GM21723 (cell line): ENCODE results near the gene SLC25A33.
"Not testable (repeated sequence)": the region's sequence is repeated elsewhere in the genome, so short reads cannot be mapped to it uniquely, and the experiment has no call there.

ENCODE experiments used
- ATAC-seq: cut with Tn5 transposase; IDR thresholded peaks from one replicate; pipeline ENCODE4 v1.9.1; 2021; ENCODE audit warnings: mild to moderate bottlenecking, moderate library complexity; ENCODE audit not compliant: unreplicated experiment

SLC25A33 gene, protein sequence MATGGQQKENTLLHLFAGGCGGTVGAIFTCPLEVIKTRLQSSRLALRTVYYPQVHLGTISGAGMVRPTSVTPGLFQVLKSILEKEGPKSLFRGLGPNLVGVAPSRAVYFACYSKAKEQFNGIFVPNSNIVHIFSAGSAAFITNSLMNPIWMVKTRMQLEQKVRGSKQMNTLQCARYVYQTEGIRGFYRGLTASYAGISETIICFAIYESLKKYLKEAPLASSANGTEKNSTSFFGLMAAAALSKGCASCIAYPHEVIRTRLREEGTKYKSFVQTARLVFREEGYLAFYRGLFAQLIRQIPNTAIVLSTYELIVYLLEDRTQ

DNA sequence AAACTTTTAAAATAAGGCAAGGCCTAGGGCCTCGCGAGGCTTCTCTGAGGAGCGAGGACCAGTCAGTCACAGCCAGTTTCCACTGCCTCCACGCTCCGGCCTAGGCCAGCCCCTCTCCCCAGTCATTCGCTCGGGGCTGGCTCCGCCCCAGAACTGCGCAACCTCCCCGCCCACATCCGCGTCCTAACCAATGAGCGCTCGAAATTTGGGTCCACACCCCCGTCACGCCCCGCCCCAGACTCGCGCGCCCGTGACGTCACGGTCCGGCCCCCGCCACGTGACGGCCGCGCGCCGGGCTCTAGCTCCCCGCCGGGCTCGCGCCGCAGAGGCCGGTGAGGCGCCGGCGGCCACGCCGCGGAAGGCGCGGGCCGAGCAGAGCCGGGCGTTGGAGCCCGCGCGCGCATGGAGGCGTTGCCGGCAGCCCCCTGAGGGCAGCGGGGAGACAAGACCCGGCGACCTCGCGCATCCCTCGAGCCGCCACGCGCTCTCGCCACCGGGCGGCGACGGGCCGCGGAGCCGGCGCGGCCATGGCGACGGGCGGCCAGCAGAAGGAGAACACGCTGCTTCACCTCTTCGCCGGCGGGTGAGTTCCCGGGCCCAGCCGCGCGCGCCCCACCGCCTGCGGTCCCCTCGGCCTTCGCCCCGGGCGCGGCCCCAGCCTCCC lies at the start of gene SLC25A33:
Gene SLC25A33, plus strand, starts transcription at position 301 of the 664 bp plus-strand sequence. Its CDS starts 227 bp downstream, at position 528.
- peak; percentile 92 for ATAC-seq

DNA sequence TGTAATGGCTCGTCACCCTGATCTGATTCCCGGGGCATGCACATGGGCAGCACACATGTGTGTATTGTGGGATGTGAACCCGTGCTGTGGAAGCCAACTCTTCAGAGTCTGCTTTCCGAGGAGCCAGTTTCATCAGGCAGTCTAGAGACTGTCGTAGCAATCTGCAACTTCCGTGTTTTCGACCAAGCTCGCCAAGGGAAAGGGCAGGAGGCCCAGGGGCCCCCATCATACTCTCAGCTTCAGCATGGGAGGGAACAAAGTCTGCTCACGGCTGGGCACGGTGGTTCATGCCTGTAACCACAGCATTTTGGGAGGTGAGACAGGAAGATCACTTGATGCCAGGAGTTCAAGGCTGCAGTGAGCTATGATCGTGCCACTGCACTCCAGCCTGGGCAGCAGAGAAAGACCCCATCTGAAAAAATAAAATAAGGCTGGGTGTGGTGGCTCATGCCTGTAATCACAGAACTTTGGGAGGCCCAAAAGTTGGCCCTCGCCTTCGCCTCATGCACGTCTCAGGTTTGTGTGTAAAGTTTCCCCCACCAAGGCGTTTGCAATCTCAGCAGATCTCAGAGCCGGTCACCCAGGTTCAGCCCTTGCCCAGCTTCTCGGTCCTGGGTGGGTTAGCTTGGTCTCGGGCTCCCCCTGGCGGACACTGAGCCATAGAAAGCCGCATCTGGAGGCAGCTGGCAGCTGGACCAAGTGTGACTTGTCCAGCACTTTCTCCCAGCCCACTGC lies 48.5 kb upstream of the SLC25A33 start:
- no peak for ATAC-seq

DNA sequence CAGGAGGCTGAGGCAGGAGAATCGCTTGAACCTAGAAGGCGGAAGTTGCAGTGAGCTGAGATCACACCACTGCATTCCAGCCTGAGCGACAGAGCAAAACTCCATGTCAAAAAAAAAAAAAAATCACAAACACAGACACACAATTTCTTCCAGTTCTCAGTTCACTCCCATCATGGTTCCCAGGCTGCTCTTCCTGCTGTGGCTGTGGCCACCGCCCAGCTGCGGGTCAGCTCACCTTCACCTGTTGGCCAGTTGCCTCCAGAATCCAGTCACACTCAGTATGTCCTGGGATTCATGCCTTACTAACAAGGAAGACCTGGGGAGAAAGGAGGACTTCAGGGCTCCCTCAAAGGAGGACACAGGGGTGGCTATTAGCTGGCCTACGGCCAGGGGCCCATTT lies 45.9 kb upstream of the SLC25A33 start:
- no peak for ATAC-seq

DNA sequence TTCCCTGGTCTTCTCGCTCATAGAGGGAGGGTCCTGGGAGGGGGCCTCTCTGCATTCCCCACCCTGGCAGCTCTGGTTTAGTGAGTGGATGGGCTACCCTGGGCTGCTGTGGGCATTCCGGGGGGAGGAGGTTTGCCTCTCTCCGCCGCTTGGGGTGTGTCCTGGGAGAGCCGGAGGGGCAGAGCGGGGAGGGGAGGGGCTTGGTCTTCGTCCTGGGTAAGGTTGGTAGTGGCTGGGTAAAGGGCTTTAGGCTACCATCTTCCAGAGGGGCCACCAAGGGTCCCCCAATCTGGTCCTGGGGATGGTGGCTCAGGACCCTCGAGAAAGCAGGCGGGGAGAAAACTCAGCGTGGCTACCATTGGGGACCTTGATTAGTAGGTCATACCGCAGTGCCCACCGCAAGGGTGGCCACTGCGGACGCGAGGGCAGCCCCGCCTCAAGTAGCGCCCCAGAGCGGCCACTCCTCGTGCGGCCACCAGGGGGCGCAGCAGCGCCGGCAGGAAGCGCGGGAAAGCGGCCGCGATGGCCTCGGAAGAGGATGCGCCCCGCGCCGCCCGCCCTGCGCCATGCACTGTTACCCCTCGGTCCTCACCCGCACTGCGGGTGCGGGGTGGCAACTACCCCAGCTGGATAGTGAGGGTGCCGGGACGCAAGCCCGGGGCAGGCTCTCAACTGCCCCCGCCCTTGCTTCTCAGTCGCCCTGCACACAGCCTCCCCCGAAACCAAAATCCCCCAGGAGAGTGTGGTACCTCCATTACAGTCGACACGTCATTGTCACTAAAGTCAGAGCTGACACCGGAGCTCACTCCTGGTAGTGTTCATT lies 44.1 kb upstream of the SLC25A33 start:
- ATAC-seq = no peak

DNA sequence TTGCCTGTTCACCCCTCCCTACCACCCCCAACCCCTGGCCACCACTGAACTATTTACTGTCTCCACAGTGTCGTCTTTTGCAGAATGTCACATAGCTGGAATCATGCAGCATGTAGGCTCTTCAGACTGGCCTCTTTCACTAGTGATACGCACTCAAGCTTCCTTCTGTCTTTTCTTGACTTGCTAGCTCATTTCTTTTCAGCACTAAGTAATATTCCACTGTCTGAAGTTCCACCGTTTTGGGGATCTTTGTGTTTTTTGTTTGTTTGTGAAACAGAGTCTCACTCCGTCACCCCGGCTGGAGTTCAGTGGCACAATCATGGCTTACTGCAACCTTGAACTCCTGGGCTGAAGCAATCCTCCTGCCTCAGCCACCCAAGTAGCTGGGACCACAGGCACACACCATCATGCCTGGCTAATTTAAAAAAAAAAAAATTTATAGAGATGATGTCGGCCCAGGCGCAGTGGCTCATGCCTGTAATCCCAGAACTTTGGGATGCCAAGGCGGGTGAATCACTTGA lies 43.4 kb upstream of the SLC25A33 start:
- ATAC-seq = no peak

DNA sequence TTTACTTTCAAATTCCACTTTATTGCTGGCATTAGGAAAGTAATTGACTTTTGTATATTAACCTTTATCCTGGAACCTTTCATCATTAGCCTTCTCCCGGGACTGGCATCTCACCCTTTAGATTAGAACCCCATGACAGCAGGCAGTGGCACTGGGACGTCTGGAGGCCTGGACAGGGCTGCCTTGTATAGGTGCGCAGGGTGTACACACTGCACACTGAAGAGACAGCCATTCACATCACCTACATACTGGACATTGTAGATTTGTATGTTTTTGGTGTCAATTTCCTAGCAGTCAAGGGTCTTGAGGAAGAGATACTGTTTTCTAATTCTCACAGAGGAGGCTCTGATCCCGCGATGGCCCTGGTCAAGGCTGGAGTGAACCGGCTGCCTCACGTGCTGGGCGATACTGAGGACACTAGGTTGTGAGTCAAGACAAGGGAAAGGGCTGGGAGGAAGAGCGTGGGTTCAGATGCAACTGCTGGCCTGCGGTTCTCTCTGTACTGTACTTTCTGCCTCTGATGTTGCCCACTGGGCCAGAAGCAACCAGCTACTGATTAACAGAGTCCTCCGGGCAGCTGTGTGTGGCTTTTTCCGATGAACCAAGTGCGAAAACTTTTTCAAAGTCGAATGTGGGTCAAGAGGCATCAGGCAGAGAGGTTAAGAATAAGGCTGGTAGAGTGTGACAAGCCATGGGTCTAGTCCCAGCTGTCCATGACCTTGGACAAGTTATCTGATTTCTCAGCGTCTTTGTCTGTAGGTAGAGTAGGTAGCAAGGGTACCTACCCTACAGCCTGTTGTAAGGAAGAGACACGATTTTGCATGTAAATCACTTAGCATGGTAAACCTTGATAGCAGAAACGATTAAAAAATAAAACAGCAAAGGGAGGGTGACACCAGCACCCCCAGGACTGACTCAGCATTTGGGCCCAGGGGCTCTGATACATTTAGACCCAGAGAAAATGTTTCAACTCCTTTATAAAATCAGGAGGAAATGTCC lies 38.2 kb upstream of the SLC25A33 start:
- no peak for ATAC-seq

DNA sequence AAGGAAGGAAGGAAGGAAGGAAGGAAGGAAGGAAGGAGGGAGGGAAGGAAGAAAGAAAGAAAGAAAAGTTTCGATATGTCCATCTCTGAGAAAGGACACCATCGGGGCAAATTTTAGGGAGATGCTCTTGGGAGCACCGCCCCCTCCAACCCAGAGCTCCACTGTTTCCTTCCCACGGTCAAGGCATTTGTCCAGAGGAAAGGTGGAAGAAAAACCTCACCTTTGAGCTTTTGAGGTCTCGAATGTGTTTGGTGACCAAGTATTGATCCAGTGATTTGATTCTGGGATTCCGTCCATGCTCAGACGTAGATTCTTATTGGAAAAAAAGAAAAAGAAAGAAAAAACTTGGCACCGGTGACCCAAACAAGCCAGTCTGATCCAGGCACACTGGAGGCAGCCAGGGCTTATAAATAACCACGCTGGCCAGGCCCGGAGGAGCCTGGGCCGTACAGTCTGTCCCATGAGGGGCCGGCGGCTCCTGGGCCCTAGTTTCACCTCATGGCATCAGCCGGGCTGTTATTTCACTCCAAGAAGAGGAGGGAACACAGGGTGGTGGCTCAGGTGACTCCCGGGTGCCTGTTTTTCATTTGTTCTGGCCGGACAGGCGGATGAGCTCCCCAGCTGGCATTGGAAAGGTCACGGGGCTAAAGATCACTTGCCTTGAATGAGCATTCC lies 36.1 kb upstream of the SLC25A33 start:
- no peak for ATAC-seq

DNA sequence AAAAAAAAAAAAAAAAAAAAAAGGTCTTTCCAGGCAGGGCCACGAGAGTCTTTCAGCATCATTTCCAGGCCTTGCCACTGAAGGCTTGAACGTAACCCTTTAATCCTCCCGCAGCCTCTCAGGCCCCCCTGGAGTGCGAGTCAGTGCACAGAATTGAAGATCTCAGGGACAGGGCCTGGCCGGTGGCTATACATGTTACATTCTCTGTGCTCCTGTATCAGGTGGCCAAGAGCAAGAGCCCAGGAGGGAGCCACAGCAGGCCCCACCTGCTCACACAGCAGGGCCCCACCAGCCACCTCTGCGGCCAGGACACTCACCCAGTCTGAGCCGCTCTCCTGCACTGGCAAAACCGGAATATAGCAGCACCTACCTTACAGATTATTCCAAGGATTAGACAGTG lies 34.1 kb upstream of the SLC25A33 start:
- no peak for ATAC-seq

DNA sequence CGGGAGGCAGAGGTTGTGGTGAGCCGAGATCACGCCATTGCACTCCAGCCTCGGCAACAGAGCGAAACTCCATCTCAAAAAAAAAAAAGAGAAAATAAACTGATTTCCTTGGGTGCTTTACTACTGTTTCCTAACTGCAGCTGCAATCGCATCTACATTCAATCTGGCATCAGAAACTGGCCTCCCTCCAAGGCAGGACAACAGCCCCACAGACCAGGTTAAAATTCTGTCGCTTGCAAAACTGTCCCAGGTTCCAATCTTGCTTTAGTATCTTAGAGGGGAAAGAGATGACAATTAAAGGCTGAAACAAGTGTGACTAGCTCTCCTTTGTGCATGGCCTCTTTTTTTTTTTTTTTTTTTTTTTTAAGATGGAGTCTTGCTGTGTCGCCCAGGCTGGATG lies 32.4 kb upstream of the SLC25A33 start:
- no peak for ATAC-seq

DNA sequence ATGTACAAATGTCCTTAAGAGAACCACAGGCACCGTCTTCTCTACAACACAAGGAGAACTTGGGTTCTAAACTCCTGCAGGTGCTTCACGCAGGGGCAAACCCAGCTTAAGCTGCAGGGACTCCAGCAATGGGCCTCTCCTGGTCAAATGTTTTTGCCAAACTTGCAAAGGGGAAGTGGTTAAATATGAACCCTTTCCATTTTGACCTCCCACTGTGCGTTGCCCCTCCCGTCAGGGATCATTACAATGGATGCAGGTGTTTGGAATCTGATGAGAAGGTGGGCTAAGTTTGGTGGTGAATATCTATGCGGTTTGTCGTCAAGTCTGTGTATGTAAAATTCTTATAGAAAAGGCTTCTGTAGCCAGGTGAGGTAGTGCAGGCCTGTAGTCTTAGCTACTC lies 29.1 kb upstream of the SLC25A33 start:
- ATAC-seq = no peak

DNA sequence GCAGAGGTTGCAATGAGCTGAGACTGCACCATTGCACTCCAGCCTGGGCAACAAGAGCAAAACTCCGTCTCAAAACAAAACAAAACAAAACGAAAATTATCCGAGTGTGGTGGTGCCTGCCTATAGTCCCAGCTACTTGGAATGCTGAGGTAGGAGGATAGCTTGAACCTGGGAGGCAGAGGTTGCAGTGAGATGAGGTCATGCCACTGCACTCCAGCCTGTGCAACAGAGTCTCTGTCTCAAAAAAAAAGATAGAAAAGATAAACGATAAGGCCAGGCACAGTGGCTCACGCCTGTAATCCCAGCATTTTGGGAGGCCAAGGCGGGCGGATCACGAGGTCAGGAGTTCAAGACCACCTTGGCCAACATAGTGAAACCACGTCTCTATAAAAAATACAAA lies 23.7 kb upstream of the SLC25A33 start:
- ATAC-seq = not testable (repeated sequence)

DNA sequence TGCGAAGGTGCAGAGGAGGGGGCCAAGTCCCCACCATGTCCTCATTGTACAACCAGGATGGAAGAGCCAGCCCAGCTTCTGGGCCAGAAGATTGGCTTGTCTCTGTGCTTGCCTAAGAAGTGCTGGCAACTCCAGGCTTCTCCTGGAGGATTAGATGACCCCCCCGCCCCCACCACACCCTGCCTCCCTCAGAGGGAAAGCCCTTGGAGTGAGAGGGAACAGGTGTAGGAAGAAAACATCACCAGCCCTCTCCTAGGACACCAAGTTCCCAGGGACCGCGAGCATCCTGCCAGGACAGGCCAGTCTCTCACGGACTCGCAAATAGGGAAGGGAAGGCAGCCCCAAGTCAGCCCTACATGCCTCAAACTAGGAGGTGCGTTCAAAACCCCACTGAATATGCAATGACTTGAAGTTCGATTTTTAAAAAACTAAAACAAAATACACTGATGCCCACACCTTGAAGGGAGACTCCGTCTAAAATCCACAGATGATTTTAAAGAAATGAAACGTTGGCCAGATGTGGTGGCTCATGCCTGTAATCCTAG lies 20.7 kb upstream of the SLC25A33 start:
- no peak for ATAC-seq

DNA sequence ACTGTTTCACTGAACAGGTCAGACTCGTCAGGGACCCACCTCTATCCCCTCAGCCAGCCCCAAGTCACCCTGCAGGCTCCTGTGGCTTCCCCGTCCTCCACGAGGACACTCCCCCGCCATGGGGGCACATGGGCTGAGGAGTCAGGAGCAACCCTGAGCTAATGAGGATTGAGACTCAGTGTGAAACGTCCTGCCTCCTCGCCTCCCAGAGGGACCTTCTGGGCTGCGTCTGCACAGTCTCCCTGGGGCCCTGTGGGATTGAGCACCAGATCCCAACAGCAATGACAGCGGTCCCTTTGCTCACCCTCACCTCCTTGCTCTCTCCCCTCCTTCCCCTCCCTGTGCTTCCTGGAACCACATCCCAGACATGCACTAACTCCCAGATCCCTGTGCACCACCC lies 18.9 kb upstream of the SLC25A33 start:
- ATAC-seq = no peak

DNA sequence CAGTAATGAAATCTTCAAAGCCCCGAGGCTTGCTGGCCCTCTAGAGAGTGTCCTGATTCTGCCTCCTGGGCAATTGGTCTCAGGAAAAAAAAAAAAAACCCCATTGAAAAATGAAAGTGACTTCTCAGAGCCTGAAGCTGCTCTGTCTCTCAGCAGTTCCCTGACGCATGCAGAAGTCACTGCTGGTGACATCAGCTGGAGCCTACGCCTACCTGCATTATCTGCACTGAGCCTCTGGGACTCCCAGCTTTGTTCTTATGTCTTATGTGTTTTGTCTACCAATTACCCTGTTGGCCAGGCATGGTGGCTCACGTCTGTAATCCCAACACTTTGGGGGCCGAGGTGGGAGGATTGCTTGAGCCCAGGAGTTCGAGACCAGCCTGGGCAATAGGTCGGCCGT lies 10.1 kb upstream of the SLC25A33 start:
- no peak for ATAC-seq

DNA sequence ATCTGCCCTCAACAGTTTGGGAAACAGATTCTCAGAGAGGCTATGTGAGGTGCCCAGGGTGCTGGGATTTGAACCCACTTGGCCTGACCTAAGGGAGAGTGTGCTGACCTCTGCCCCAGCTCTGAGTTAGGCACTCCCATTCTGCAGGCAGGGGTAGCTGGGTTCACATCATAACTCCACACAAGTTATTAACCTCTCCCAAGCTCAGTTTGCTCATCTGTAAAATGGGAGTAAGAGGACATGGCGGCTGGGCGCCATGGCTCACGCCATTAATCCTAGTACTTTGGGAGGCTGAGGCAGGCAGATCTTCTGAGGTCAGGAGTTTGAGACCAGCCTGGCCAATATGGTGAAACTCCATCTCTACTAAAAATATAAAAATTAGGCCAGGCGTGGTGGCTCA lies 8.9 kb upstream of the SLC25A33 start:
- ATAC-seq = no peak

DNA sequence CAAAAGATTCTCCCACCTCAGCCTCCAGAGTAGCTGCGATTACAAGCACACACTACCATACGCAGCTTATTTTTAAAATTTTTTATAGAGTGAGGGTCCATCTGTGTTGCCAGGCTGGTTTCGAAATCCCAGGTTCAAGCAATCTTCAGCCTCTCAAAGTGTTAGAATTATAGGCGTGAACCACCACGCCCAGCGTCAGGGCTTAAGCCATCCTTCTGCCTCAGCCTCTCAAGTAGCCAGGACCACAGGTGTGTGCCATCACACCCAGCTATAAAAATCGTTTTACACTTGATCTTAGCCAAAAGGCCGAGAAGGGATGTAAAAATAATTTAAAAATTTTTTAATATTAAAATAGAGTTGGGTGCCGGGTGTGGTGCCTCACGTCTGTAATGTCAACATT lies 4.3 kb upstream of the SLC25A33 start:
- ATAC-seq = no peak

DNA sequence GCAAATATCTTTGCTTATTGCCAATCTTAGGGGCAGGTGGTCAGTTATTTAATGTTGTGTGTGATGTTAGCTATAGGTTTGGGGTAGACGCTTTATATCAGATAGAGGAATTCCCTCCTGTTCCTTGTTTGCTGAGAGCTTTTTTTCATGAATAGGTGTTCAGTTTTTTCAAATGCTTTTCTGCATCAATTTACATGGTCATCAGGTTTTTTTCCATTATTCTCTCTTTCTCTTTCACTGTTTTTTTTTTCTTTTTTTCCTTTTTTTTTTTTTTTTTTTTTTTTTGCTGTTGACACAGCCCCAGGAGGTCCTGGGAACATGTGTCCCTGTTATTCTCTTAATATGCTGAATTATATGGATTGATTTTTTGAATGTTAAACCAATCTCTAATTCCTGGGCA lies 3.0 kb upstream of the SLC25A33 start:
- no peak for ATAC-seq

DNA sequence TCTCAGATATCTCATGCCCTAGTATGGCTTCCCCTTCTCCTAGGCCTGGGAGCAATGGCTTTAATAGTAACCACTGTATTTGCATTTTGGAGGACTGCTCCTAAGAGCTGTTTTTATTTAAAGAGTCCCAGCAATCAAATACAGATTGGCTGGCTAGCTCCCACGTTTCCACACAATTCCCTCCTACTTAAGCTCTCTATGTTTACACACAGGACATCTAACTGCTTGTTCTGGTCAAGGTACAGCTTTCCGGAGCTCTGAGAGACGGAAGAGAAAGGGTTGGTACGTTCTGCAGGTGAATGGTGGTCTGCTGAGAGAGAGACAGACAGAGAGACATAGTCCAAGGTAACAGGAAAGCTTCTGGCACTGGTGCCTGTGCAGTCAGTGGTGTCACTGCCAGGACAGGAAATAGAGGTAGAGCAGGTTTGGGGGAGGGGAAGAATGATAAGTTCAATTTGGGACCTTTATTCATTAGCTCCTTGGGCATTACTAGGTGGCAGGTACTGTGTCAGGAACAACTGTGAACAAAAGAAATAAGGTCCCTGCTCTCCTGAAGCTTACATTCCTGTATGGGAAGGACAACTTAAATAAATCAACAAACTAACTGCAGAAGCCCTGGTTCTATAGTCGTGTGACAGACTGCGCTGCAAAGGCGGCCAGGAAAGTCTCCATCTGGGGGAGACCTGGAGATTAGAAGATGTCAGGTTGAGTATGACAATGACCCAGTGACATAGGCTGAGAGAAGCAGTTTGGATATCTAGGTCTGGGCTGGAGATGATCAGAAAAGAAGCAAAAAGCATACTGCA lies 1.2 kb upstream of the SLC25A33 start:
- ATAC-seq = no peak
